GM18519 (cell line): ENCODE data around the gene PIM3.
"Not testable (repeated sequence)": the region's sequence is repeated elsewhere in the genome, so short reads cannot be mapped to it uniquely, and the experiment has no call there.

Experiments used
- ATAC-seq: cut with Tn5 transposase; IDR thresholded peaks from one replicate; pipeline ENCODE4 v1.9.1; 2021; ENCODE audit warnings: mild to moderate bottlenecking, moderate library complexity; ENCODE audit not compliant: unreplicated experiment, low FRiP score

The PIM3 gene

GRCh38 chr22:49942565-49943404 is 17.8 kb upstream of the PIM3 start:
- ATAC-seq, result no peak

GRCh38 chr22:49943405-49943765 is 17.2 kb upstream of the PIM3 start:
- no peak for ATAC-seq

- ATAC-seq, result no peak
These were observed 16.7 kb upstream of the PIM3 start for GRCh38 chr22:49943771-49944398.

GRCh38 chr22:49944399-49944891 is 16.1 kb upstream of the PIM3 start:
- ATAC-seq, result no peak

GRCh38 chr22:49945042-49945794 is 15.4 kb upstream of the PIM3 start:
- ATAC-seq, result not testable (repeated sequence)

- ATAC-seq, result no peak
These were observed 13.8 kb upstream of the PIM3 start for GRCh38 chr22:49946612-49947295.

GRCh38 chr22:49947296-49947622 is 13.3 kb upstream of the PIM3 start:
- ATAC-seq, result no peak

GRCh38 chr22:49948116-49948957 is 12.2 kb upstream of the PIM3 start:
- no peak for ATAC-seq

- no peak for ATAC-seq
These were observed 11.3 kb upstream of the PIM3 start for GRCh38 chr22:49948958-49949913.

GRCh38 chr22:49949914-49950292 is 10.7 kb upstream of the PIM3 start:
- ATAC-seq, result no peak

GRCh38 chr22:49950396-49950994 is 10.1 kb upstream of the PIM3 start:
- no peak for ATAC-seq

- no peak for ATAC-seq
These were observed 9.4 kb upstream of the PIM3 start for GRCh38 chr22:49951000-49951677.

GRCh38 chr22:49951678-49951985 is 8.9 kb upstream of the PIM3 start:
- ATAC-seq, result no peak

GRCh38 chr22:49951986-49952896 is 8.3 kb upstream of the PIM3 start:
- no peak for ATAC-seq

GRCh38 chr22:49953027-49953679 is 7.4 kb upstream of the PIM3 start:
- ATAC-seq, result no peak

- ATAC-seq, result no peak
These were observed 6.8 kb upstream of the PIM3 start for GRCh38 chr22:49953680-49954344.
